Stimulated activated CD8-positive, alpha-beta memory T cell treated with anti-CD3 and anti-CD28 coated beads, Interleukin-4, amount 100 ng/mL, for 4 hours (primary cell): Measurements from ENCODE around the gene NCKAP5.

Source experiments
- DNase-seq, 2 donors: peaks; one replicate each; pipeline ENCODE4 v3.0.0-alpha.2; 2020; ENCODE audit warnings: low read depth in 2 of 2, low spot score in 1 of 2

The NCKAP5 gene

DNA sequence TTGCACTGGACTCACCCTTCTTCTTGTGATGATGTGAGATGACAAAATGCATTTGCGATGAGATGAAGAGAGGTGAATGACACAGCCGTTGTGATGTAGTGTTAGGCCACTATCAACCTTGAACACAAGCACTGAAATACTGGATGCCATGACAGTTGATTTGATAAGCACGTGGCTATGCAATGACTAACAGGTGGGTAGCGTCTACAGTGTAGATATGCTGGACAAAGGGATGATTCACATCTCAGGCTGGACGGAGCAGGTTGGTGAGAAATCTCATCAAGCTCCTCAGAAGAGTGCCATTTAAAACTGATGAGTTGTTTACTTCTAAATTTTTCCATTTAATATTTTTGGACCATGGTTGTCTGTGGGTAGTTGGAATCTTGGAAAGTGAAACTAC is 522.5 kb downstream of the NCKAP5 start:
- no peak for DNase-seq

- no peak for DNase-seq
Measured at GRCh38 chr2:133044556-133044955, 523.7 kb downstream of the NCKAP5 start.

- no peak for DNase-seq
Measured at GRCh38 chr2:133040170-133040569, 528.1 kb downstream of the NCKAP5 start.

- DNase-seq, result no peak
Measured at GRCh38 chr2:133039531-133039930, 528.7 kb downstream of the NCKAP5 start.

DNA sequence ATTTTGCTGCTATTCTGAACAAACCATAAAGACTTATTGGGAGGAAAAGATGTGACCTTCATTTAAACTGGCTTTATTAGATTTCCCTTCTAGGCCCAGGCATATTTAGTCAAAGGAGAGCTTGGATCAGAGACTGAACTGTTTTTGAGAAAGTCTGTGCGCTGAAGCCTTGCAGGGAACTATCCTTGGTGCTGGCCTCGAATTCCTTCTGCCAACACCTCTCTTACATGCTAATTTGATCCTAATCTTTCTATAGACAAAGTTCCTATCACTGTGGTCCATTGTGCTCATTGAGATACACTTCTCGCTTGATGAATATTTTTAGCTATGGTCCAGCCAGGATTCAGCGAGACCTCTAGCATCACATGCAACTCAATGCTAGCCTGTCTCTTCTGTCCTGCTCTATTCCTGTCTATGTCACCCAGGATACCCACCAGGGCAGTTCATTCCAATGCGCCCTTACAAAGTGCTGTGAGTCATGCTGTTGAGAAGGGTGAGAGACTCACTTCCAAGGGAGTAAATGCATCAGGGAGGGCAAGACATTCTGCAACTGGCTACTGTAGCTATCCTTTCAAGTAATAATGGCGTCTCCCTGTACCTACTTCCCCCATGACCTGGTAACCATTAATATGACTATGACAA is 541.6 kb downstream of the NCKAP5 start:
- no peak for DNase-seq

DNA sequence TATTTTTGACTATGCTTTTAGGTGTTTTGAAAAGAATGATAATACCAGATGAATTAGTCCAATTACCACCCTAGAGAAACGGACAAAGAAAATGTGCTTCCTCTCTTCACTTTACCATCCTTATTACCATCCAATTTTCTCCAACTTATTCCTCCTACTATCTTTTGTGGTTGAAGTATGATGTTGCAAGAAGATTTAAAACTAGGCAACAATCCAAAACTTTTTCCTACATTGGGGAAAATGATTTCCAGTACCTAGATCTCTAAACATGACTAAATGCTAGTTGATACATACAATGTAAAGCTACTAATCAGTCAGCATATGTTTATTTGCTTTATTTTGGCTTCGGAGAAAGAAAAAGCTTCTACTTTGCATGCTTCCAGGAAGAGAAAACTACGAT is 543.3 kb downstream of the NCKAP5 start:
- DNase-seq, result no peak

- DNase-seq, result no peak
Measured at GRCh38 chr2:133012847-133013734, 555.2 kb downstream of the NCKAP5 start.

DNA sequence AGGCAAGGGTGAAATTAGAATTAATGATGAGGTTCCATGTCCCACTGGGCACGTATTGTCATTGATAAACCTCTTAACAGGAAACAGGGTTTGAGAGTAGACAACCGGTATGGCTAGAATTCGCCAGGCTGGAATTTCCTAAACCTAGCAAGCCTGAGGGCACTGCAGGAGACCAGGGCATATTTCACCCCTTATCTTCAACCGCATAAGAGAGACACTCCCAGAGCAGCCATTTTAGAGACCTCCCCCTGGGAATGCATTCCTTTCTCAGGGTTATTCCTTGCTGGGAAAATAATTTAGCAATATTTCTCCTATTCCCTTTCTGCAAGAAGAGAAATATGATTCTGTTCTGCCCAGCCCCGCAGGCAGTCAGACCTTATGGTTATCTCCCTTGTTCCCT is 563.6 kb downstream of the NCKAP5 start:
- DNase-seq, result no peak

DNA sequence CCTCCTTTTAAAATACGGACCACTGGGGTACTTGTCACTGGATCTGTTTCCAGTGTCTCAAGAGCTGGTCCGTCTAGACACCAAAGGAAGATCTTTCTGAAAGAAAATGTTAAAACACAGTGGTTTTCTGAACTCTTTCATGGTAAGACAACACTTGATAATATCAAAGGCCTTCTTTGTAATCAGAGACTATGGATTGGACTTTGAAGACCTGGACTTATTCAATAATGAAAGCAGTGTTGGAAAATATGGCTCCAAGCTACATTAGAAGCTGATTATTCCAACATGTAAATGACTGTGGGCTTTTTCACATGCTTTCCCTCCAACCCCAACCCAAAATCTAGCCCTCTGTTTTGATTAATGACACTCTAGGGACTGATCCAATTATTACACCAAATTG is 568.8 kb downstream of the NCKAP5 start:
- DNase-seq, result no peak

- DNase-seq, result no peak
Measured at GRCh38 chr2:132998221-132998620, 570.0 kb downstream of the NCKAP5 start.

GRCh38 chr2:132991471-132992045 is 576.7 kb downstream of the NCKAP5 start:
- DNase-seq, result no peak

GRCh38 chr2:132984731-132985130 is 583.5 kb downstream of the NCKAP5 start:
- no peak for DNase-seq

DNA sequence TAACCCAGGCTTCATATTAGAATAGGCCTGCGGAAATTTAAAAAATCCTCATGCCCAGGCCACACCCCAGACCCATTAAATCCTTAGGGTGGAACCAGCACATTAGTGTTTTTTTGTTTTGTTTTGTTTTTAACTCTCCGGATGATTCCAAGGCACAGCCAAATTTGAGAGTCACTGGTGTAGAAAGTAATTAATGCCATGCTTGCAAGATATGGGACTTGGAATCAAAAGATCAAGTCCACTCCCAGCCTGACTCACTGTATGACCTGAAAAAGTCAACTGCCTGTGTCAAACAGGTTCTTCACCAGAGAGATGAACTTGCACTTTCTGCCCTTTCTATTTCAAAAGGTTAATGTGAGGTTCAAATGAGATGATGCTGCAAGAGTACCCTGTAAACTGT is 588.0 kb downstream of the NCKAP5 start:
- DNase-seq, result no peak

GRCh38 chr2:132979339-132980093 is 588.7 kb downstream of the NCKAP5 start:
- DNase-seq, result no peak

GRCh38 chr2:132978840-132979239 is 589.4 kb downstream of the NCKAP5 start:
- no peak for DNase-seq

DNA sequence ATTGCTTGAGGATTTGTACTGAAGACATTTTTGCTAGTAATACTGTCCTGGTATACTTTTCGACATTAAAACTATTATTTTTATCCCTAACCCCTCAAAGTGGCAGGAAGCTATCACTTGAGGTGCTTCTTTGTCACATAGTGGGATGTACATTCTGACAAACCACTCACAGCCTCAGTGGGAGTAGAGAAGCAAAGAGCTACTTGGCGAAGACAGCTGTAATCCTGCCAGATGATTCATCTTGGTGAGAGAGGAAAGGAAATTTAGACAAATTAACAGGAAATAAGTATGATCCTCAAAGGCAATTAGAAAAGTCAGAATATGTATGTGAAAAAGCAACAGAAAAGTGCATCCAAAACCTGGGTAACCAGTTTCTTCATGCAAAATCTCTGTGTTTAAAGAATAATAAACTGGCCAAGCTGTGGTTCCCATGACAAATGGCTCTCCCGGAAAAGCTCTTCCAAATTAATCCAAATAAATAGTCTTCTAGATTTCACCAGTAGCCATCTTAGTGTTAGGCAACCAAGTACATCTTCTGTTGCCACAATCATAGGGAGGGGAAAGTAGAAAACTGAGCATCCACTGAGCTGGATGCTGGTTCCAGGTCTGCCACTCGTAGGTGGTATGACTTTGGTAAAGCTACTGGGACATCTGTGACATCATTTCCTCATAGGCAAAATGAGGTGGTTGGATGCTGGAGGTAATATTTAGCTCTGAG is 590.3 kb downstream of the NCKAP5 start:
- DNase-seq, result no peak

GRCh38 chr2:132975193-132976105 is 592.8 kb downstream of the NCKAP5 start:
- DNase-seq, result no peak

- no peak for DNase-seq
Measured at GRCh38 chr2:132974467-132975095, 593.7 kb downstream of the NCKAP5 start.

- DNase-seq, result no peak
Measured at GRCh38 chr2:132971310-132972061, 596.8 kb downstream of the NCKAP5 start.
